Activated naive CD4-positive, alpha-beta T cell treated with anti-CD3 and anti-CD28 coated beads, Interleukin-2, amount 50 U/mL, for 16 hours (primary cell): ENCODE results near the gene CLK4.

Source experiments
- DNase-seq: peaks from one replicate; pipeline ENCODE4 v3.0.0-alpha.2; 2020

CLK4 gene

GRCh38 chr5:178626484-178627258, at the start of gene CLK4:
CLK4 (minus strand) TSS chr5:178627050; CDS start chr5:178623416, 3,634 bp downstream.
- peak; percentile 97 for DNase-seq

GRCh38 chr5:178675922-178676321, 49.1 kb upstream of the CLK4 start:
- DNase-seq: no peak

GRCh38 chr5:178674334-178674733, 47.5 kb upstream of the CLK4 start:
- DNase-seq: no peak

- no peak for DNase-seq
These were observed 47.0 kb upstream of the CLK4 start for GRCh38 chr5:178673801-178674295.

GRCh38 chr5:178672630-178673029, 45.8 kb upstream of the CLK4 start:
- no peak for DNase-seq

GRCh38 chr5:178671602-178672144, 44.8 kb upstream of the CLK4 start:
- DNase-seq: no peak

- DNase-seq: no peak
These were observed 43.6 kb upstream of the CLK4 start for GRCh38 chr5:178670351-178670885.

GRCh38 chr5:178668579-178668978, 41.7 kb upstream of the CLK4 start:
- DNase-seq: no peak

- DNase-seq: no peak
These were observed 40.8 kb upstream of the CLK4 start for GRCh38 chr5:178667688-178668087.

GRCh38 chr5:178667101-178667500, 40.3 kb upstream of the CLK4 start:
- no peak for DNase-seq

- no peak for DNase-seq
These were observed 37.3 kb upstream of the CLK4 start for GRCh38 chr5:178664141-178664540.

- no peak for DNase-seq
These were observed 35.7 kb upstream of the CLK4 start for GRCh38 chr5:178662541-178662860.

GRCh38 chr5:178661836-178662540, 35.1 kb upstream of the CLK4 start:
- DNase-seq: no peak

- DNase-seq: no peak
These were observed 24.4 kb upstream of the CLK4 start for GRCh38 chr5:178651046-178651810.

- DNase-seq: no peak
These were observed 23.4 kb upstream of the CLK4 start for GRCh38 chr5:178650214-178650613.

- no peak for DNase-seq
These were observed 22.7 kb upstream of the CLK4 start for GRCh38 chr5:178649580-178649979.

GRCh38 chr5:178644826-178645545, 18.1 kb upstream of the CLK4 start:
- DNase-seq: no peak

GRCh38 chr5:178642351-178642909, 15.6 kb upstream of the CLK4 start:
- no peak for DNase-seq

- no peak for DNase-seq
These were observed 14.9 kb upstream of the CLK4 start for GRCh38 chr5:178641711-178642110.

- no peak for DNase-seq
These were observed 13.6 kb upstream of the CLK4 start for GRCh38 chr5:178640331-178641045.

- no peak for DNase-seq
These were observed 10.7 kb upstream of the CLK4 start for GRCh38 chr5:178637356-178638074.
